Muscle of leg (tissue), 11 donors: ENCODE results near the gene CMIP. TPM values are rescaled to one million over a fixed set of nuclear protein-coding genes. Genes with fewer than 3 reads are reported as not detected.

Experiments
- DNase-seq: peaks from one replicate; pipeline ENCODE4 v3.0.0; 2013
- H3K27ac ChIP-seq: one replicate; pipeline ENCODE4 v1.5.1; 2013; ENCODE audit warnings: mild to moderate bottlenecking, low read length, control low read depth
- H3K27me3 ChIP-seq: one replicate; pipeline ENCODE4 v1.6.1; 2013; ENCODE audit warnings: low read length; ENCODE audit not compliant: control insufficient read depth, insufficient read depth
- H3K36me3 ChIP-seq: one replicate; pipeline ENCODE4 v1.6.1; 2013; ENCODE audit warnings: low read length; ENCODE audit not compliant: control insufficient read depth, insufficient read depth
- H3K4me1 ChIP-seq: one replicate; pipeline ENCODE4 v1.6.1; 2013; ENCODE audit warnings: low read length; ENCODE audit not compliant: control insufficient read depth, insufficient read depth
- H3K4me3 ChIP-seq: one replicate; pipeline ENCODE4 v1.5.1; 2013; ENCODE audit warnings: low read length, control low read depth
- H3K9me3 ChIP-seq: replicated peaks from 2 replicates; pipeline ENCODE4 v1.6.1; 2013; ENCODE audit warnings: low read depth, low read length; ENCODE audit not compliant: control insufficient read depth
- WGBS: methylation state at CpG from one replicate; pipeline ENCODE4 v1.1.5; 2013; ENCODE audit warnings: missing lambda C conversion rate; ENCODE audit not compliant: insufficient coverage; 5-methylcytosine and 5-hydroxymethylcytosine counted together
- polyA plus RNA-seq, 8 donors: library from polyadenylated mRNA; unstranded; fragments of 120-200 nt; gene quantifications; one replicate each; pipeline versions ENCODE4 v1.2.1 to v1.2.3, GENCODE V29; 2013; ENCODE audit warnings: inconsistent platforms in 1 of 8, low replicate concordance in 1 of 8; ENCODE audit not compliant: insufficient read length in 8 of 8, insufficient read depth in 1 of 8
- total RNA-seq: library from RNA; stranded (reverse); fragments of 120-200 nt; gene quantifications from one replicate; pipeline ENCODE4 v1.2.4, GENCODE V29; 2013

The CMIP gene
- total and polyA plus RNA-seq, 9 donors: 5.5 to 24.3 (median 18.8) TPM

DNA sequence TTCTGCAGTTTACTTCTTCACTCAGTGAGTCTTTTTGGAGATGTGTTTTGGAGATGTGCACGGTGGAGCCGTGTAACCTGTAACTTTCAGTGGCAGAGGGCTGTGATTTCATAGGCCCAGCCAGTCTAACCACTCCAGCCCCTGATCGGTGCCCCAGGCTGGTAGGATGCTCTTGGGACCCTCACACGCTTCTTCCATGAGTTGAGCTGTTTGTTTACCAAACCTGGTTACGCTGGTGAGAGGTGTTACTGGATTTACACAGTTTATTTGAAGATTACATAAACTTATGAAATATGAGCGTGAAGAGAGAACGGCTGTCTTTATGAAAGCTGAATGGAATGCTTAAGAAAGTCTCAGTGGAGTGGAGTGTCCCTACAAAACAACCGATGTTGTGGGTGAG is 96.7 kb downstream of the CMIP start:
- WGBS: 50% methylated on average over 5 of the region's 8 CpGs
- Histone ChIP-seq H3K9me3 (no peaks in the 10 kb centered on the region), H3K27me3 (no peaks in the 10 kb centered on the region), H3K4me3 (no peak overlapping the region), H3K27ac (no peak overlapping the region), H3K36me3 (no peaks in the 10 kb centered on the region), H3K4me1 (peaks cover 24% of the 10 kb centered on the region)
- no peak for DNase-seq

DNA sequence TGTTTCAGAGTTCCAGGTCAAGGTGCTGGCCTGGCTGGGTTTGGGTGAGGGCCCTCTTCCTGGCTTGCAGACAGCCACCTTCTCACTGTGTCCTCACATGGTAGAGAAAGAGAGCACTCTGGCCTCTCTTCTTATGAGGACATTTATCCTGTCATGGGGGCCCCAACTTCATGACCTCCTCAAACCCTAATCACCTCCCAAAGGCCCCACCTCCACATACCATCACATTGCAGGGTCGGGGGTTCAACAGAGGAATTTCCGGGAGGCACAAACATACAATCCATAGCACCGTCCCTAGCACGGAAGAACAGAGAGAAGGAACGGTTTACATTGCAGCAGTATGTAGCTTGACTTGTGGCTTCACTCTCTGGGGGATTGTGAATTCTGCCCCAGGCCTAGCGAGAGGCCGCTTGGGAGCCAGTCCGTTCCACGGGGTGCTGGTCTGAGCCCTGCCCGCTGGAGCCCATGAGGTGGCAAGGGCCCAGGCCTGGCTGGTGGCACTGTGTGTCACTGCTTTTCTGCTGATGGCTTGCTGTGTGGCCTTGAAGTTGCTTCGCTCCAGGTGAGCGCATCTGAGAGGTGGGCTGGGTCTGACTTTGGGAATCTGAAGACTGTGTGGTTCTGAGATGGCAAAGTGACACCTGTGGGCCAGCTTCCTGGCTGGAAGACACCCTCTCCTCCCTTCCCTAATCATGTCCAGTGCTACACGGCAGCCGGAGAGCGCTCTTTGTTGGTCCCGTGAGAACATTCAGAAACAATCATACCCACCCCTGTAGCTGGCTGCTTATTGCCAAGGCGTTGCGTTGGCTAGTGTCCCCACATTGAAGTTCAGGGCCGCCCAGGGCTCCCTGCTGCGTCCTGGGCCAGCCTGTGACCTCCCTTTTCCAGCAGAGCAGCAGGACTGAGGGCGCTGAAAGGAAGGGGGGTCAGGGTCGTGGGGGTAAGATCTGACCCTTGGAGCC is 98.3 kb downstream of the CMIP start:
- H3K27ac ChIP-seq: no peak overlapping the region
- H3K9me3 ChIP-seq: no peaks in the 10 kb centered on the region
- no peak overlapping the region for H3K4me3 ChIP-seq
- DNase-seq: no peak
- no peaks in the 10 kb centered on the region for H3K36me3 ChIP-seq
- H3K4me1 ChIP-seq: peaks cover 30% of the 10 kb centered on the region
- no peaks in the 10 kb centered on the region for H3K27me3 ChIP-seq
- 70% methylated on average over 14 of the region's 22 CpGs for WGBS

DNA sequence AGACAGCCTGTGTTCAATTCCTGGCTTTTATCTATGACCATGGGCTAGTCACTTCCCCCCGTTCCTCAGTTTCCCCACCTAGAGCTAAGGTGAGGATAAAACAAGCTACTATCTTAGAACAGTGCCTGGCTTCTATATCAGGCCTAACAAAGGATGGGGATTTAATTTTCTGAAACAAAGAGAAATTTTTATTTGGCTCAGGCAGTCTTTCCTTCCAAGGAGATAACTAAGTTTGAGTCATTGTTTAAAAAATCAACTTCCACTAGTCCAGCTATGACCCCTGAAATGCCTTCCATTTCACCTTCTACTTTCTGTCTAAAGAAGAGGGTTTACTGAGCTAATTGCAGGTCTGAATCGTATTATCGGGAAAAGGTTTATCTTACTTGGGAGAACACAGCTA is 99.0 kb downstream of the CMIP start:
- Histone ChIP-seq H3K9me3 (no peaks in the 10 kb centered on the region), H3K4me3 (no peak overlapping the region), H3K36me3 (no peaks in the 10 kb centered on the region), H3K27ac (no peak overlapping the region), H3K27me3 (no peaks in the 10 kb centered on the region), H3K4me1 (peaks cover 23% of the 10 kb centered on the region)
- no CpG with 5 or more reads among the region's 3 CpGs for WGBS
- no peak for DNase-seq

DNA sequence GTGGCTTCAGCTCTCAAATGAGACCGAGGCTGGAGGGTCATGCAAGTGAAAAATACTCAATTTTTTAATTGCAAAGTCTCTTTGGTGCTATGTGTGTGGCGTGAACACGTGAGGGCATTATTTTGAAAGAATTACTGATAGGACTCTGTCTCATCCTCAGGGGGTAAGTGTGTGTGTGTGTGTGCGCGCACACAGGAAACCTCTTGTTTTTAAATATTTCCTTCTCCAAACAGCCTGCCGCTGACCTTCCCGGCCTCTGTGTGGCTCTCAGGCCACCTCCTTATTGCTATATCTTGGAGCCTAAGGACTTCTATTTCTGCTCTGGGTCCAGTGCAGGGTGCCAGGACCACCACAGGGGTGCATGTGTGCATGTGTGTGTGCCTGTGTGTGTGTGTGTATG is 99.7 kb downstream of the CMIP start:
- Histone ChIP-seq H3K4me3 (no peak overlapping the region), H3K4me1 (peaks cover 19% of the 10 kb centered on the region), H3K27me3 (no peaks in the 10 kb centered on the region), H3K27ac (no peak overlapping the region), H3K9me3 (no peaks in the 10 kb centered on the region), H3K36me3 (no peaks in the 10 kb centered on the region)
- WGBS: 83% methylated on average over 1 of the region's 7 CpGs
- no peak for DNase-seq

DNA sequence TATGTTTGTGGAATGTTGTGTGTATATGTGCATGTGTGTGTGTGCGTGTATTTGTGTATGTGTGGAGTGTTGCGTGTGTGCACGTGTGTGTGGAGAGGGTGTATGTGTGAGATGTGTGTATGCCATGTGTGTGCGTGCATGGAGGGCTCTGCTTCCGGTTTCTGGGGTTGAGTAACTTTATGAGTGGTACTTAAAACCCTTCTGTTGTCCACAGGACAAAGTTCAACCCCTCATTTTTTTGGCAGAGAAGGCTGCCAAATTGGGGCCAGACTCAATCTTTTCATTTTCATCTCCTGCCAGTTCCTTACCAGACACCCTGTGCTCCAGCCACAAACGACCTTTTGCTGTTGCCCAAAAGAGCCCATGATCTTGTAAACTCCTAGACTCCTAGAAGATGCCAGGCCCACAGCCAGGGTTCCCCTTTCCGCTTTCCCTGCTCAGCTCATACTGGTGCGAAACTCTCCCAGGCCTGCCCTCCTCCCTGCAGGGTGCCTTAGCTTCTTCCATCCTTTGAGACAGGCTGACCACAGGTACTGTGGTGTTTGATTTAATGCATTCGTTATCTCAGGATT is 100.2 kb downstream of the CMIP start:
- Histone ChIP-seq H3K4me1 (peaks cover 14% of the 10 kb centered on the region), H3K9me3 (no peaks in the 10 kb centered on the region), H3K27me3 (no peaks in the 10 kb centered on the region), H3K36me3 (no peaks in the 10 kb centered on the region), H3K27ac (no peak overlapping the region), H3K4me3 (no peak overlapping the region)
- DNase-seq: no peak
- WGBS: 79% methylated on average over 6 of the region's 9 CpGs

DNA sequence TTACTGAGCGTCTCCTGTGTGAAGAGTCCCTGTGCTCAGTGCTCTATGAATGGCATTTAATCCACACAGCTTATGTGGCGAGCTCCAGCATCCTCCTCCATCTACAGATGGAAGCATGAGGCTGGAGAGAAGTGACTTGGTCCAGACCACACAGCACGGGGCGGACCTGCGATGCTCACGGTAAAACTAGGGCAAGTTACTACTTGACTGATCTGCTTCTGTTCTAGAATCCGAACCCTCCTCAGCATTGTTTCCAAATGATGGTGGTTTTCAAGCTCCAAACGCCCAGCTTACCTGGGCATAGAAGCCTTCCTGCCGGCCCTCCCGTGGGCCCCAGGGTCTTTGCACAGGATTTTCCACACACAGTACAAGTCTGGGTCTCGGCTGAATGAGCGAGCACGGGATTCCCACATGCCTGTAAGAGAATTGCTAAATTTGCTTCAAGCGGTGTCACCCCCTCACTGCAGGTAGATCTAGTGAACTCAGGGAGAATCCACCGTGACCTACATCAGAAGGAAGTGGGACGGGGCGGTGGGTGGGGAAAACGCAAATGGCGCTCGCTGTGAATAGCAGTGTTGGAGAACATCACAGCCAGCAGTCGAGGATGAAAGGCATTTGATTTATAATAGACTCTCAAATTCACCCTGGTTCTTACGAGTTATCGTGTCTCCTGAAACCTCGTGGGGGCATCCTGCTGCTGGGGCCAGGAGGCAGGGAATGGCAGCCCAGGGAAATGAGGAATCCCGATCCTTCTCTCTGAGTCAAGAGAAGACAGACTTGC is 101.1 kb downstream of the CMIP start:
- peaks cover 14% of the 10 kb centered on the region for H3K4me1 ChIP-seq
- no peaks in the 10 kb centered on the region for H3K36me3 ChIP-seq
- H3K4me3 ChIP-seq: no peak overlapping the region
- no peaks in the 10 kb centered on the region for H3K27me3 ChIP-seq
- H3K27ac ChIP-seq: no peak overlapping the region
- DNase-seq: no peak
- no peaks in the 10 kb centered on the region for H3K9me3 ChIP-seq
- 89% methylated on average over 19 of the region's 25 CpGs for WGBS

DNA sequence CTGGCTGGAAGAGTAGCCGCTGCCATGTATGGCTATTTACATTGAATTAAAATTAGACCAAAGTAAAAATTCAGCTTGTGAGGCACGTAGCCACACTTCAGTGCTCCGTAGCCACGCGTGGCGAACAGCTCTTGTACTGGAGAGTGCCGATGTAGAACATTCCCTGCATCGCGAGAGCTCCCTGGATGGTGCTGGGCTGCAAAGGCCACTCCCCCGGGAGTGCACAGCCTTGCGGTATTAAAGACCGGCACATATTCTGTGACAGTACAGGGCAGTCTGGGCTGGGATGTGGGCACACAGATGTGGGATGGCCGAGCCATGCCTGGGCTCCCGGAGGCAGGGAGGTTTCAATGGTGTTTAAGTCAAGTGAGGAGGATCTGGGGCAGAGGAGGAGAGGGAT is 102.2 kb downstream of the CMIP start:
- H3K9me3 ChIP-seq: no peaks in the 10 kb centered on the region
- no peak overlapping the region for H3K27ac ChIP-seq
- no peak overlapping the region for H3K4me3 ChIP-seq
- no peaks in the 10 kb centered on the region for H3K36me3 ChIP-seq
- H3K4me1 ChIP-seq: peaks cover 14% of the 10 kb centered on the region
- H3K27me3 ChIP-seq: no peaks in the 10 kb centered on the region
- DNase-seq: no peak
- 84% methylated on average over 14 of the region's 14 CpGs for WGBS

DNA sequence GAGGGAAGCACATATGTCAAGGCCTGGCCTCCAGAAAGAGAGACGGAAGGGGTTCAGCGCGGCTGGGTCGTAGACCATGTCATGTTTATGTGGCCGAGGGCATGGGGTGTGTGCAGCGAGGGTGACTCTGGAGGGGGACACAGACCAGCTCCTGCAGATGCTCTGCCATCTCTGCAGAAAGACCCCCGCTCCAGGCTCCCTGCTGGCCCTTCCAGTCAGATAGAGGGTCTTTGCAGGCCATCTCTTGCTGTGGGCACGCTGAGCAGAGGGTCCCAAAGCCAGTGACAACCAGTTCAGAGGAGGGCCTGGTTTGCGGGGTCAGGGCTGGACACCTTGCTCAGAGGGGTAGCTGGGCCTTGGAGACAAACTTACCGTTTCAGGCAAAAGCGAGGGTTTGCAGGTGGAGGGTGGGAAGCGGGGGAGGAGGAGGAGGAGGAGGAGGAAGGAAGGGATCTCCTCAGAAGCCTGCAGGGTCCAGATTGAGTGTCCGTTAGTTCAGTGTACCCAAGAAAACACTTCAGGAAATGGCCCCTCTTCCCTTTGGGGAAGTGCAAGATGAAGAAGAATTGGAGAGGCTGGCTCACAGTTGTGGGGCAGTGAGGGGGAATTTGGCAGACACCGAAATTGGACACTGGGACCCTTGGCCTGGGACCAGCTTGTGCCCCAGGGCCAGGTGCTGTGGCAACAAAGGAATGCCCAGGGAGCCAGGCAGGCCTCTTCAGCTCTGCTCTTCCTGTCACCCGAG is 102.8 kb downstream of the CMIP start:
- no peaks in the 10 kb centered on the region for H3K36me3 ChIP-seq
- DNase-seq: no peak
- WGBS: 71% methylated on average over 15 of the region's 15 CpGs
- H3K9me3 ChIP-seq: no peaks in the 10 kb centered on the region
- H3K4me3 ChIP-seq: no peak overlapping the region
- H3K4me1 ChIP-seq: peaks cover 20% of the 10 kb centered on the region
- H3K27ac ChIP-seq: no peak overlapping the region
- H3K27me3 ChIP-seq: no peaks in the 10 kb centered on the region

DNA sequence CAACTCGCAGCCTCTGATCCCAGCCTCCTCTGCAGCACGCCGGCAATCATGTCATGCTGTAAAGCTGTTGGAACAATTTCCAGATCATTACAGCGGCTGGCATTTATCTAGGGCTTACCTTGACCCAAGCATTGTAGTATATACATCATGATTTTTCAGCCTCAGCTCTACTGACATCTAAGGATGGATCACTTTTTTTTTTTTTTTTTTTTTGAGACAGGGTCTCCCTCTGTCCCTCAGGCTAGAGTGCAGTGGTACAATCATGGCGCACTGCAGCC is 103.3 kb downstream of the CMIP start:
- no peaks in the 10 kb centered on the region for H3K9me3 ChIP-seq
- peaks cover 25% of the 10 kb centered on the region for H3K4me1 ChIP-seq
- no peak overlapping the region for H3K4me3 ChIP-seq
- no peaks in the 10 kb centered on the region for H3K27me3 ChIP-seq
- DNase-seq: no peak
- 80% methylated on average over 3 of the region's 5 CpGs for WGBS
- H3K36me3 ChIP-seq: no peaks in the 10 kb centered on the region
- H3K27ac ChIP-seq: no peak overlapping the region

DNA sequence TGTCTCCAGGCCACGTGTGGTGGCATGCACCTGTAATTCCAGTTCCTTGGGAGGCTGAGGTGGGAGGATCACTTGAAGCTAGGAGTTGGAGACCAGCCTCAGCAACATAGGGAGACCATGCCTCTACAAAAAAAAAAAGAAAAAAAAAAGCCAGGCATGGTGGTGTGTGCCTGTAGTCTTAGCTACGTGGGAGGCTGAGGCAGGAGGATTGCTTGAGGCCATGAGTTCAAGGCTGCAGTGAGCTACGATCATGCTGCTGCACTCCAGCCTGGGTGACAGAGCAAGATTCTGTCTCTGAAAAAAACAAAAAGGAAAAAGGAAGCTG is 103.9 kb downstream of the CMIP start:
- Histone ChIP-seq H3K9me3 (no peaks in the 10 kb centered on the region), H3K27ac (no peak overlapping the region), H3K36me3 (no peaks in the 10 kb centered on the region), H3K4me3 (no peak overlapping the region), H3K27me3 (no peaks in the 10 kb centered on the region), H3K4me1 (peaks cover 32% of the 10 kb centered on the region)
- 96% methylated on average over 2 of the region's 3 CpGs for WGBS
- no peak for DNase-seq
